Stimulated activated CD4-positive, alpha-beta T cell treated with anti-CD3 and anti-CD28 coated beads, Interleukin-12 subunit alpha, Interleukin-12 subunit beta, amount 100 ng/mL, for 48 hours (primary cell): ENCODE data around the gene ZDHHC7.
A peak's percentile ranks its signal among the peaks of the same experiment; 100 is the strongest.

Source experiments
- DNase-seq, 3 donors: peaks; one replicate each; pipeline ENCODE4 v3.0.0-alpha.2; 2020; ENCODE audit warnings: low read depth in 2 of 3, low spot score in 1 of 3

Gene ZDHHC7

GRCh38 chr16:84996365-84996764 is 15.0 kb downstream of the ZDHHC7 start:
- no peak for DNase-seq

GRCh38 chr16:84995663-84996062 is 15.7 kb downstream of the ZDHHC7 start:
- DNase-seq: peak in 1 of 3 donors; percentile 14

GRCh38 chr16:84993926-84994325 is 17.4 kb downstream of the ZDHHC7 start:
- DNase-seq: no peak

- DNase-seq: no peak
Observed at GRCh38 chr16:84992717-84993075, 18.6 kb downstream of the ZDHHC7 start.

GRCh38 chr16:84990782-84991181 is 20.6 kb downstream of the ZDHHC7 start:
- no peak for DNase-seq

GRCh38 chr16:84989749-84990620 is 21.4 kb downstream of the ZDHHC7 start:
- no peak for DNase-seq

- no peak for DNase-seq
Observed at GRCh38 chr16:84988328-84989080, 22.8 kb downstream of the ZDHHC7 start.

GRCh38 chr16:84986879-84987278 is 24.5 kb downstream of the ZDHHC7 start:
- DNase-seq: no peak

- peak in 1 of 3 donors; percentile 32 for DNase-seq
Observed at GRCh38 chr16:84986102-84986501, 25.2 kb downstream of the ZDHHC7 start.

- no peak for DNase-seq
Observed at GRCh38 chr16:84985079-84986065, 26.0 kb downstream of the ZDHHC7 start.

- no peak for DNase-seq
Observed at GRCh38 chr16:84982434-84982833, 28.9 kb downstream of the ZDHHC7 start.

- no peak for DNase-seq
Observed at GRCh38 chr16:84979516-84979915, 31.8 kb downstream of the ZDHHC7 start.

GRCh38 chr16:84976644-84977400 is 34.5 kb downstream of the ZDHHC7 start:
- no peak for DNase-seq

GRCh38 chr16:84975522-84975921 is 35.8 kb downstream of the ZDHHC7 start:
- no peak for DNase-seq

- DNase-seq: no peak
Observed at GRCh38 chr16:84975066-84975465, 36.3 kb downstream of the ZDHHC7 start.

GRCh38 chr16:84973776-84974523 is 37.4 kb downstream of the ZDHHC7 start:
- no peak for DNase-seq

GRCh38 chr16:84973236-84973635 is 38.1 kb downstream of the ZDHHC7 start:
- no peak for DNase-seq

- peak; percentile 62 to 71 (median 68) for DNase-seq
Observed at GRCh38 chr16:84970447-84971127, 40.7 kb downstream of the ZDHHC7 start.

- no peak for DNase-seq
Observed at GRCh38 chr16:84967828-84968227, 43.5 kb downstream of the ZDHHC7 start.
